ENCODE results near the gene PFDN4.

PFDN4 gene

GRCh38 chr20:54207743-54208547 is at the start of gene PFDN4:
Gene PFDN4 (plus strand): TSS chr20:54208087. CDS start chr20:54208101, 14 bp downstream.
- DNase-seq = peak; percentile 89

GRCh38 chr20:54158226-54158625 is 49.7 kb upstream of the PFDN4 start:
- DNase-seq = no peak

GRCh38 chr20:54158856-54159418 is 49.0 kb upstream of the PFDN4 start:
- no peak for DNase-seq

- no peak for DNase-seq
These were observed 47.6 kb upstream of the PFDN4 start for GRCh38 chr20:54160065-54161007.

GRCh38 chr20:54161008-54161820 is 46.7 kb upstream of the PFDN4 start:
- no peak for DNase-seq

GRCh38 chr20:54161821-54162149 is 46.1 kb upstream of the PFDN4 start:
- DNase-seq = no peak

GRCh38 chr20:54162378-54163009 is 45.4 kb upstream of the PFDN4 start:
- no peak for DNase-seq

GRCh38 chr20:54163402-54163801 is 44.5 kb upstream of the PFDN4 start:
- DNase-seq = no peak

GRCh38 chr20:54165014-54165413 is 42.9 kb upstream of the PFDN4 start:
- no peak for DNase-seq

- DNase-seq = no peak
These were observed 42.1 kb upstream of the PFDN4 start for GRCh38 chr20:54165803-54166202.

- DNase-seq = no peak
These were observed 40.8 kb upstream of the PFDN4 start for GRCh38 chr20:54166987-54167662.

GRCh38 chr20:54167909-54168872 is 39.7 kb upstream of the PFDN4 start:
- DNase-seq = no peak

GRCh38 chr20:54168961-54169862 is 38.7 kb upstream of the PFDN4 start:
- no peak for DNase-seq

- no peak for DNase-seq
These were observed 37.8 kb upstream of the PFDN4 start for GRCh38 chr20:54170026-54170471.

- no peak for DNase-seq
These were observed 36.9 kb upstream of the PFDN4 start for GRCh38 chr20:54170963-54171362.

- no peak for DNase-seq
These were observed 35.4 kb upstream of the PFDN4 start for GRCh38 chr20:54172532-54172855.

GRCh38 chr20:54172856-54173652 is 34.8 kb upstream of the PFDN4 start:
- no peak for DNase-seq

GRCh38 chr20:54173653-54174456 is 34.0 kb upstream of the PFDN4 start, which contains the start of gene CYP24A1:
Gene CYP24A1 (minus strand): TSS chr20:54173986. CDS start chr20:54173579, 407 bp downstream.
- DNase-seq = peak; percentile 12
